Loucy (cell line): Measurements from ENCODE around the gene MSMB.

Experiments used
- H2AFZ ChIP-seq: fragments of 200-600 bp; sonication (generic); 2 replicates; pipeline ENCODE4 v1.6.0; 2016; ENCODE audit warnings: antibody characterized with exemption, mild to moderate bottlenecking, low read length, moderate library complexity
- H3F3A ChIP-seq: fragments of 200-600 bp; 2 replicates; pipeline ENCODE4 v1.6.0; 2016; ENCODE audit warnings: antibody characterized with exemption, low read depth, mild to moderate bottlenecking
- H3K27me3 ChIP-seq: fragments of 200-600 bp; sonication (generic); 2 replicates; pipeline ENCODE4 v1.6.1; 2014; ENCODE audit warnings: low read length, mild to moderate bottlenecking; ENCODE audit not compliant: insufficient read depth, poor library complexity, severe bottlenecking
- H3K36me3 ChIP-seq: fragments of 200-600 bp; sonication (generic); 2 replicates; pipeline ENCODE4 v1.6.1; 2016; ENCODE audit warnings: low read length; ENCODE audit not compliant: insufficient read depth
- H3K4me1 ChIP-seq: fragments of 200-600 bp; sonication (generic); 2 replicates; pipeline ENCODE4 v1.5.1; 2014; ENCODE audit warnings: low read length, mild to moderate bottlenecking; ENCODE audit not compliant: insufficient read depth, poor library complexity, severe bottlenecking
- H3K4me2 ChIP-seq: fragments of 200-600 bp; sonication (generic); 2 replicates; pipeline ENCODE4 v1.6.0; 2014; ENCODE audit warnings: antibody characterized with exemption, low read length, low read depth, mild to moderate bottlenecking; ENCODE audit not compliant: poor library complexity, severe bottlenecking
- H3K4me3 ChIP-seq: fragments of 200-600 bp; sonication (generic); 2 replicates; pipeline ENCODE4 v1.5.1; 2014; ENCODE audit warnings: low read length, mild to moderate bottlenecking, mixed read lengths; ENCODE audit not compliant: poor library complexity, severe bottlenecking
- H3K79me2 ChIP-seq: fragments of 200-600 bp; sonication (generic); 2 replicates; pipeline ENCODE4 v1.6.1; 2014; ENCODE audit warnings: low read length; ENCODE audit not compliant: insufficient read depth
- H3K9ac ChIP-seq: fragments of 200-600 bp; sonication (generic); 2 replicates; pipeline ENCODE4 v1.6.0; 2014; ENCODE audit warnings: mild to moderate bottlenecking, low read depth, low read length, moderate library complexity; ENCODE audit not compliant: poor library complexity, severe bottlenecking
- H3K9me2 ChIP-seq: fragments of 200-600 bp; sonication (generic); replicated peaks from 2 replicates; pipeline ENCODE4 v1.6.1; 2016; ENCODE audit warnings: low read depth, low read length, mixed read lengths
- H3K9me3 ChIP-seq: fragments of 200-600 bp; sonication (generic); 2 replicates; pipeline ENCODE4 v1.6.1; 2014; ENCODE audit warnings: mild to moderate bottlenecking, antibody characterized with exemption, low read length, low read depth; ENCODE audit not compliant: insufficient read depth
- H4K20me1 ChIP-seq: fragments of 200-600 bp; sonication (generic); 2 replicates; pipeline ENCODE4 v1.6.0; 2014; ENCODE audit warnings: antibody characterized with exemption, low read length, mild to moderate bottlenecking; ENCODE audit not compliant: insufficient read depth, poor library complexity, severe bottlenecking
- EZH2phosphoT487 ChIP-seq: fragments of 200-600 bp; IDR thresholded peaks from 2 replicates; pipeline ENCODE4 v1.6.1; 2018; ENCODE audit warnings: antibody characterized with exemption, mild to moderate bottlenecking, moderate library complexity, borderline replicate concordance
- TF ChIP-seq, protein P1 (sequence below): fragments of 200-600 bp; sonication (generic); conservative IDR thresholded peaks from 2 replicates; pipeline ENCODE4 v1.5.1; 2014; ENCODE audit warnings: mild to moderate bottlenecking, antibody characterized with exemption, low read length

The MSMB gene

DNA sequence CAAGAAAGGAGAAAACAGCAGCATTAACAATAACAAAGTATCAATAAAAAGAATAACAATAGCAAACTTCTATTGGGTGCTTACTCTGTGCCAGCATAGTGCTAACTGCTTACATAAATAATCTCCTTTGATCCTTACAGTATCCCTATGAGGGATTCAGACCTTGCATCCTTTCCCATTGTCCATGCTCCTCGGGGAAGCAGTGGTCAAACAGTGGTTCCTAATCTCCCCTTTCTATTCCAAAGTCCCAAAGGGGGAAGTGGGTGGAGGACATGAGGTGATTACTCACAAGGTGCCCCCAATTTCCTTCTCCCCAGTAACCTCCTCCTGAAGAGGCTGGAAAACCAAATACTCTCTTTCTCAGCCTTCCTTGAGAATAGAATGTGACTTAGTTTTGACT lies 22.0 kb upstream of the MSMB start:
- no peaks in the 10 kb centered on the region for H3F3A ChIP-seq
- TF ChIP-seq EZH2phosphoT487, result no peak
- TF ChIP-seq, protein P1, sequence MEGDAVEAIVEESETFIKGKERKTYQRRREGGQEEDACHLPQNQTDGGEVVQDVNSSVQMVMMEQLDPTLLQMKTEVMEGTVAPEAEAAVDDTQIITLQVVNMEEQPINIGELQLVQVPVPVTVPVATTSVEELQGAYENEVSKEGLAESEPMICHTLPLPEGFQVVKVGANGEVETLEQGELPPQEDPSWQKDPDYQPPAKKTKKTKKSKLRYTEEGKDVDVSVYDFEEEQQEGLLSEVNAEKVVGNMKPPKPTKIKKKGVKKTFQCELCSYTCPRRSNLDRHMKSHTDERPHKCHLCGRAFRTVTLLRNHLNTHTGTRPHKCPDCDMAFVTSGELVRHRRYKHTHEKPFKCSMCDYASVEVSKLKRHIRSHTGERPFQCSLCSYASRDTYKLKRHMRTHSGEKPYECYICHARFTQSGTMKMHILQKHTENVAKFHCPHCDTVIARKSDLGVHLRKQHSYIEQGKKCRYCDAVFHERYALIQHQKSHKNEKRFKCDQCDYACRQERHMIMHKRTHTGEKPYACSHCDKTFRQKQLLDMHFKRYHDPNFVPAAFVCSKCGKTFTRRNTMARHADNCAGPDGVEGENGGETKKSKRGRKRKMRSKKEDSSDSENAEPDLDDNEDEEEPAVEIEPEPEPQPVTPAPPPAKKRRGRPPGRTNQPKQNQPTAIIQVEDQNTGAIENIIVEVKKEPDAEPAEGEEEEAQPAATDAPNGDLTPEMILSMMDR, result no peak
- no peak overlapping the region for H3K4me3 ChIP-seq
- H3K4me2 ChIP-seq, result no peak overlapping the region
- no peaks in the 10 kb centered on the region for H3K27me3 ChIP-seq
- H3K36me3 ChIP-seq, result no peaks in the 10 kb centered on the region
- H4K20me1 ChIP-seq, result no peaks in the 10 kb centered on the region
- no peaks in the 10 kb centered on the region for H3K9me2 ChIP-seq
- no peaks in the 10 kb centered on the region for H3K9me3 ChIP-seq
- H3K4me1 ChIP-seq, result peaks cover 13% of the 10 kb centered on the region
- H3K9ac ChIP-seq, result no peak overlapping the region
- no peaks in the 10 kb centered on the region for H3K79me2 ChIP-seq
- H2AFZ ChIP-seq, result no peak overlapping the region

DNA sequence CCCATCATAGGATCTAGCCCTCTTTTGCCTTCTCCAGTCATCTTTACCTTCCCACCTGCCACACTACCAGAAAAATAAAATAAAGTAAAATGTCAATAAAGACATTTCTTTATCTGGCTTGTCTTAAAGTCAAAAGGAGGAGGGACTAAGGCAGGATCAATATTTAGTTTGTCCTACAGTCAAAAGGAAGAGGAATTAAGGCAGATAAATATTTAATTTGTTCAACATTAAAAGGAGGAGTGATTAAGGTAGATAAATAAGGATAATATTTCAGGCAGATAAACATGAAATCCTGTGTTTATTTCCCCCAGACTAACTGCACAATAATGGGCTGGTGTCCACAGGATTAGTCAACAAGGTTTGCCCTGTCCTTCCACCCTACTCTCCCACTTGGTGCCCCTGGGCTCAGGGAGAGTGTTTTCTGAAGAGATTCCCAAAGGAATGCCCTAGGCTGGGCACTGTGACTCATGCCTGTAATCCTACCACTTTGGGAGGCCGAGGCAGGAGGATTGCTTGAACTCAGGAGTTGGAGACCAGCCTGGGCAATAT lies 18.3 kb upstream of the MSMB start:
- no peaks in the 10 kb centered on the region for H3K9me3 ChIP-seq
- no peaks in the 10 kb centered on the region for H3K79me2 ChIP-seq
- no peaks in the 10 kb centered on the region for H3K36me3 ChIP-seq
- H3K4me1 ChIP-seq, result no peaks in the 10 kb centered on the region
- no peak overlapping the region for H3K9ac ChIP-seq
- no peaks in the 10 kb centered on the region for H4K20me1 ChIP-seq
- H3K27me3 ChIP-seq, result no peaks in the 10 kb centered on the region
- TF ChIP-seq EZH2phosphoT487, result no peak
- TF ChIP-seq, protein P1, result no peak
- H2AFZ ChIP-seq, result no peak overlapping the region
- no peak overlapping the region for H3K4me2 ChIP-seq
- no peaks in the 10 kb centered on the region for H3K9me2 ChIP-seq
- no peak overlapping the region for H3K4me3 ChIP-seq
- H3F3A ChIP-seq, result no peaks in the 10 kb centered on the region

DNA sequence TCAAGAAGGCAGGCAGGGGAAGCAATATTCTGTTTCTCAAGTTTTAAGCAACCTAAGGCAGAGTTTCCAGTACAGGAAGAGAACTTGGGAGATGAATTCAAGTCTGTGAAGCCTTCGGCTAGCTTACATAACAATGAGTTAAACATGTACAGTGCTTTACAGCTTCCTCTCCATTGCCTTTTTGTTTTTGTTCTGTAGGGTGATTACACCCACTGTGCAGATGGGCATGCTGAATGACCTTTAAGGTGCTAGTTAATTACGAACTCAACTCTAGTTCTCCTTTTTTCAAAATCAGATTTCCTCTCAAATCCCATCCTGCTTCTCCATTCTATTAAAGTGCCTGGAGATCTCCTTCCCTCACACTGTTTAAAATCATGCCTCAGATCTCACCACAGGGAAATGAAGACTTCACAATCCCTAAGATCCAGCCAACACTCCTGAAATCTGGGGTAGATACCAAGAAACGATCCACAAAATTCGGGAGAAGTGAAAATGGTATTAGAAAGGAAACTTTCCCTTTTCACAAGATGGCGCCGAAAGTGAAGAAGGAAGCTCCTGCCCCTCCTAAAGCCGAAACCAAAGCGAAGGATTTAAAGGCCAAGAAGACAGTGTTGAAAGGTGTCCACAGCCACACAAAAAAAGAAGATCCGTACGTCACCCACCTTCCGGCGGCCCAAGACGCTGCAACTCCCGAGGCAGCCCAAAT lies 16.8 kb upstream of the MSMB start:
- no peak overlapping the region for H2AFZ ChIP-seq
- H3F3A ChIP-seq, result no peaks in the 10 kb centered on the region
- H3K4me2 ChIP-seq, result no peak overlapping the region
- no peaks in the 10 kb centered on the region for H3K36me3 ChIP-seq
- H3K4me1 ChIP-seq, result no peaks in the 10 kb centered on the region
- no peaks in the 10 kb centered on the region for H3K9me3 ChIP-seq
- no peaks in the 10 kb centered on the region for H3K79me2 ChIP-seq
- H3K27me3 ChIP-seq, result no peaks in the 10 kb centered on the region
- H3K4me3 ChIP-seq, result no peak overlapping the region
- no peaks in the 10 kb centered on the region for H3K9me2 ChIP-seq
- no peaks in the 10 kb centered on the region for H4K20me1 ChIP-seq
- no peak overlapping the region for H3K9ac ChIP-seq
- TF ChIP-seq EZH2phosphoT487, result no peak
- TF ChIP-seq, protein P1, result no peak
